Prostate gland (tissue), 2 donors: ENCODE measurements around the gene LRIT1.

Experiments
- CTCF ChIP-seq, 4 experiments: fragments of 200-600 bp in 2 of 4; fragments of 450-650 bp in 2 of 4; sonication (generic) in 2 of 4; IDR thresholded peaks; 1 replicate in 3 of 4; 2 replicates in 1 of 4; pipeline ENCODE4 v1.5.1; 2016 to 2019; ENCODE audit warnings: antibody characterized with exemption in 4 of 4, mild to moderate bottlenecking in 2 of 4, moderate library complexity in 2 of 4
- POLR2A ChIP-seq: fragments of 450-650 bp; IDR thresholded peaks from one replicate; pipeline ENCODE4 v1.6.1; 2016; ENCODE audit warnings: antibody characterized with exemption, mild to moderate bottlenecking
- POLR2AphosphoS5 ChIP-seq: sonication (generic); formaldehyde crosslinking; IDR thresholded peaks from one replicate; pipeline ENCODE4 v1.6.1; 2017; ENCODE audit warnings: antibody characterized with exemption

DNA sequence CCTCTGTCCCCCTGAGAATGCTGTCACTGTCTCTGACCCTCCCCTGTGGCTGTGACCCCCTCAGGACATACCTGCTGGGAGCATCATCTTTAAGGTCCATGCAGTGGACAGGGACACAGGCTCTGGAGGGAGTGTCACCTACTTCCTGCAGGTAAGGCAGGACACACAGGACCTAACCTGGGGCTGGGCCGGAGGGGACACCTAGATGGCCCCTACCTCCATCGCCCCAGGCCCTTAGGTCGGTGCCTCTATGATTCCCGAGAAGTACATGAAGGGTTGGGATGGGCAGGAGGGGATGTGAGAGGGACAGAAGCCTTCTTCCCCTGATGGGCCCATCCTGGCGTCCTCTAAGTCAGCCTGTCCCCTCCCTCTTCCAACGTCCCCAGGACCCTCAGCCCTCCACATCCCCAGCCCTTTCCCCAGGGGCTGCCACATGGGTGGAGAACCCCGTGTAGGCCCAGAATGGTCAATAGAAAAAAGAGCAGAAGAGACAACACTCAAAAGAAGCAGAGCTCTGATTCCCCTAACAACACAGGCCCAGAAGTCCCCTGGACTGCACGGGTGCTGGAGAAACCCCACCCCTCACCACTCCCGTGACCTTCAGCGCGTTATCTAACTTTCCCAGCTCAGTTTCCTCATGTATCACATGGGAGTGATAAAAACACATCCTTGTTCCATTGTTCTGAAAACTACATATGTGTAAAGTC, 40.7 kb downstream of the LRIT1 start:
- TF ChIP-seq CTCF (IDR thresholded peaks at IDR 0.05) (no peak), POLR2AphosphoS5 (no peak), POLR2A (no peak)
